HepG2 (cell line): ENCODE results near the gene SYTL1. TPM values are rescaled to one million over a fixed set of nuclear protein-coding genes. Genes with fewer than 3 reads are reported as not detected.

Experiments used
- ATAC-seq: fragments of 200-7000 bp; cut with Tn5 transposase; 3 replicates; pipeline ENCODE4 v1.9.1; 2020; ENCODE audit warnings: mild to moderate bottlenecking, moderate library complexity
- BruUV-seq: library from RNA; stranded (reverse); fragments of 400-500 nt; replicated peaks from 2 replicates; lab custom pipeline; 2021; lab: Mats Ljungman, UMichigan
- CTCF ChIA-PET: fragments of 300-600 bp; formaldehyde crosslinking; extraction: SDS; loops from one replicate; lab custom pipeline; 2021; ENCODE audit warnings: low total read pairs, inconsistent platforms, low intra/inter-chr PET ratio; lab: Yijun Ruan, JAX
- POLR2A ChIA-PET: fragments of 350-600 bp; sonication (Branson Sonifier 250); formaldehyde crosslinking; loops from one replicate; lab custom pipeline; 2020; ENCODE audit warnings: antibody characterized with exemption, inconsistent platforms; lab: Yijun Ruan, JAX
- DNase-seq: peaks from one replicate; pipeline ENCODE4 v3.0.0-alpha.2; 2015; ENCODE audit warnings: low spot score
- FAIRE-seq: peaks from 3 replicates; lab custom pipeline; 2011; peaks lifted over from hg19 to GRCh38; lab: Jason Lieb, UNC
- H2AFZ ChIP-seq: one replicate; pipeline ENCODE4 v1.6.1; 2011; ENCODE audit warnings: low read length, inconsistent platforms
- H3K27ac ChIP-seq: fragments of 300-600 bp; 3 replicates; pipeline ENCODE4 v1.8.0; 2011; ENCODE audit warnings: mixed run types, mild to moderate bottlenecking, mixed read lengths, low read length, inconsistent platforms; ENCODE audit not compliant: insufficient read depth; ENCODE audit errors: extremely low read length
- H3K27me3 ChIP-seq, 2 experiments: fragments of 200-600 bp in 1 of 2; 2 replicates in 1 of 2; 3 replicates in 1 of 2; pipeline versions ENCODE4 v1.6.0 to v1.8.0; 2011; ENCODE audit warnings: low read length in 2 of 2, mild to moderate bottlenecking in 2 of 2, moderate library complexity in 2 of 2, inconsistent platforms in 1 of 2; ENCODE audit not compliant: insufficient read depth in 2 of 2, control insufficient read depth in 1 of 2
- H3K36me3 ChIP-seq, 2 experiments: fragments of 200-600 bp in 1 of 2; replicated peaks in 1 of 2; 2 replicates in 1 of 2; 3 replicates in 1 of 2; pipeline versions ENCODE4 v1.5.1 to v1.8.0; 2011; ENCODE audit warnings: low read length in 2 of 2, inconsistent platforms in 1 of 2; ENCODE audit not compliant: insufficient read depth in 2 of 2, control insufficient read depth in 1 of 2
- H3K4me1 ChIP-seq: 2 replicates; pipeline ENCODE4 v1.5.1; 2012; ENCODE audit warnings: low read length, inconsistent platforms; ENCODE audit not compliant: insufficient read depth
- H3K4me2 ChIP-seq: 2 replicates; pipeline ENCODE4 v1.6.0; 2011; ENCODE audit warnings: low read depth, low read length, inconsistent platforms
- H3K4me3 ChIP-seq, 3 experiments: fragments of 200-600 bp in 1 of 3; sonication (generic), shearing (Covaris generic) in 1 of 3; replicated peaks in 1 of 3; 2 replicates each; pipeline ENCODE4 v1.5.1; 2011 to 2016; ENCODE audit warnings: low read length in 3 of 3, inconsistent platforms in 2 of 3, low read depth in 2 of 3, mild to moderate bottlenecking in 2 of 3, control low read depth in 1 of 3, mixed read lengths in 1 of 3; ENCODE audit not compliant: insufficient read depth in 1 of 3
- H3K79me2 ChIP-seq: one replicate; pipeline ENCODE4 v1.6.1; 2011; ENCODE audit warnings: low read length, inconsistent platforms; ENCODE audit not compliant: insufficient read depth
- H3K9ac ChIP-seq: 2 replicates; pipeline ENCODE4 v1.6.0; 2011; ENCODE audit warnings: mild to moderate bottlenecking, low read depth, low read length, inconsistent platforms; ENCODE audit not compliant: insufficient read depth
- H3K9me3 ChIP-seq: 2 replicates; pipeline ENCODE4 v1.5.1; 2012; ENCODE audit warnings: mild to moderate bottlenecking, low read length
- H4K20me1 ChIP-seq: 2 replicates; pipeline ENCODE4 v1.6.0; 2011; ENCODE audit warnings: inconsistent platforms, mild to moderate bottlenecking, low read length, moderate library complexity; ENCODE audit not compliant: insufficient read depth
- AKAP8 ChIP-seq: sonication (generic); formaldehyde crosslinking; IDR thresholded peaks from 2 replicates; pipeline ENCODE4 v1.5.1; 2020; ENCODE audit warnings: mild to moderate bottlenecking, missing genetic modification reagents
- RBFOX2 ChIP-seq: fragments of 200-400 bp; formaldehyde crosslinking; IDR thresholded peaks from 2 replicates; pipeline ENCODE4 v1.6.1; 2017; ENCODE audit warnings: low read depth, mild to moderate bottlenecking, low read length
- SIX4 ChIP-seq: sonication (generic); formaldehyde crosslinking; IDR thresholded peaks from 2 replicates; pipeline ENCODE4 v1.4.0; 2020; ENCODE audit warnings: missing genetic modification reagents
- ZNF484 ChIP-seq: sonication (generic); formaldehyde crosslinking; IDR thresholded peaks from 2 replicates; pipeline ENCODE4 v1.5.1; 2020; ENCODE audit warnings: mild to moderate bottlenecking, low read depth, missing genetic modification reagents, borderline replicate concordance
- ZNF782 ChIP-seq: sonication (generic); formaldehyde crosslinking; IDR thresholded peaks from 2 replicates; pipeline ENCODE4 v1.4.0; 2020; ENCODE audit warnings: missing genetic modification reagents, mild to moderate bottlenecking, borderline replicate concordance
- WGBS: methylation state at CpG from one replicate; pipeline ENCODE4 v1.1.6; 2017; ENCODE audit warnings: low lambda C conversion rate; 5-methylcytosine and 5-hydroxymethylcytosine counted together
- in situ Hi-C: cut with HindIII; loops from 2 replicates; pipeline ENCODE4 v1.10.0; 2017; ENCODE audit warnings: low pct_unique_long_range_greater_than_20kb; ENCODE audit not compliant: extremely low pct_ligation_motif_present
- intact Hi-C: fragments of 100-400 bp; cut with micrococcal nuclease; formaldehyde crosslinking; loops from one replicate; pipeline ENCODE4 v1.10.0; 2022; ENCODE audit not compliant: unreplicated experiment
- polyA plus RNA-seq, 8 experiments: library from polyadenylated mRNA; depleted of rRNA in 3 of 8; stranded (reverse) in 7 of 8; unstranded in 1 of 8; fragments of >200 nt; fragmentation: Illumina TruSeq in 4 of 8; extraction: Trizol in 4 of 8; gene quantifications; 2 replicates each; pipeline versions ENCODE4 v1.2.1 to v1.2.3, GENCODE V29; 2011 to 2016; ENCODE audit warnings: low read depth in 4 of 8, missing spikeins in 1 of 8, mixed read lengths in 1 of 8; ENCODE audit not compliant: insufficient read depth in 1 of 8
- total RNA-seq, 5 experiments: library from RNA; depleted of rRNA; stranded (reverse); fragments of >200 nt; fragmentation: Illumina TruSeq; extraction: Trizol; gene quantifications; 2 replicates each; pipeline ENCODE4 v1.2.3, GENCODE V29; 2016; ENCODE audit warnings: low read depth in 1 of 5
- TF ChIP-seq, protein P1 (sequence below): sonication (generic); formaldehyde crosslinking; IDR thresholded peaks from 2 replicates; pipeline ENCODE4 v1.5.1; 2020; ENCODE audit warnings: missing genetic modification reagents, mild to moderate bottlenecking, borderline replicate concordance

SYTL1 gene
- total and polyA plus RNA-seq, 2 of the 13 experiments (the other 11 are each of a cell fraction or from before 2014, with no cell fraction given) = 11.1 to 17.8 TPM

DNA sequence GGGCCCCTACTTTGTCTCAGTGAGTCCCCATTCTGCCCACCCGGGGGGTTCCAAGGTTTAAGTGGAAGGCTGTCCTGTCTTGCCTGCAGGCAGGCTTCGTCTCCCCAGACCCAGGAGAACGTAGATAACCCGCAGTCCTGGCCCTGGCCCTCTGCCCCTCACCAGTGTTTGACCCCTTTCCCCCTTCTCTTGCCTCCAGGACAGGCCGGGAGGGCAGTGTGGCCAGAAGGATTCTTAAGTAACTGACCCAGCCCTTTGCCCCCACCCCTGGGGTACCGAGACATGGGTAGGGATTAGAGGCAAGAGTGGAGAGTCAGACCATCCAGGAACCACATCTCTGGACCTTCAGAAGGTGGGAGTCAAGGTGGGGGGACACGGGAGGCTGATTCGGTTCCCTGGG lies 11.0 kb upstream of the SYTL1 start:
- H3K36me3 ChIP-seq = peaks cover 17 to 81% of the 10 kb centered on the region in 2 experiments
- H3K4me2 ChIP-seq = no peak overlapping the region
- ATAC-seq (no peak), FAIRE-seq (no peak), DNase-seq (no peak)
- no peak overlapping the region for H3K27ac ChIP-seq
- H3K27me3 ChIP-seq = no peaks in the 10 kb centered on the region
- H3K79me2 ChIP-seq = peaks cover 14% of the 10 kb centered on the region
- POLR2A ChIA-PET = interaction anchor here (1.0 kb wide), 1 partner anchor 12 kb away, joined by 3 read pairs; no protein-coding TSS in a partner anchor
- no peak overlapping the region for H2AFZ ChIP-seq
- no peaks in the 10 kb centered on the region for H3K4me1 ChIP-seq
- TF ChIP-seq SIX4 (CRISPR knock-in tag) = no peak
- TF ChIP-seq RBFOX2 = no peak
- TF ChIP-seq, protein P1, sequence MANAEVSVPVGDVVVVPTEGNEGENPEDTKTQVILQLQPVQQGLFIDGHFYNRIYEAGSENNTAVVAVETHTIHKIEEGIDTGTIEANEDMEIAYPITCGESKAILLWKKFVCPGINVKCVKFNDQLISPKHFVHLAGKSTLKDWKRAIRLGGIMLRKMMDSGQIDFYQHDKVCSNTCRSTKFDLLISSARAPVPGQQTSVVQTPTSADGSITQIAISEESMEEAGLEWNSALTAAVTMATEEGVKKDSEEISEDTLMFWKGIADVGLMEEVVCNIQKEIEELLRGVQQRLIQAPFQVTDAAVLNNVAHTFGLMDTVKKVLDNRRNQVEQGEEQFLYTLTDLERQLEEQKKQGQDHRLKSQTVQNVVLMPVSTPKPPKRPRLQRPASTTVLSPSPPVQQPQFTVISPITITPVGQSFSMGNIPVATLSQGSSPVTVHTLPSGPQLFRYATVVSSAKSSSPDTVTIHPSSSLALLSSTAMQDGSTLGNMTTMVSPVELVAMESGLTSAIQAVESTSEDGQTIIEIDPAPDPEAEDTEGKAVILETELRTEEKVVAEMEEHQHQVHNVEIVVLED (CRISPR knock-in tag) = no peak
- TF ChIP-seq ZNF782 = no peak
- H3K4me3 ChIP-seq = no peak overlapping the region
- CTCF ChIA-PET = no interaction called here
- WGBS = 98% methylated on average over 8 of the region's 8 CpGs
- H3K9me3 ChIP-seq = no peaks in the 10 kb centered on the region
- in situ Hi-C loops = no loop called here
- intact Hi-C loops = no loop called here
- no TSS peak for BruUV-seq
- H4K20me1 ChIP-seq = no peaks in the 10 kb centered on the region
- H3K9ac ChIP-seq = no peak overlapping the region

DNA sequence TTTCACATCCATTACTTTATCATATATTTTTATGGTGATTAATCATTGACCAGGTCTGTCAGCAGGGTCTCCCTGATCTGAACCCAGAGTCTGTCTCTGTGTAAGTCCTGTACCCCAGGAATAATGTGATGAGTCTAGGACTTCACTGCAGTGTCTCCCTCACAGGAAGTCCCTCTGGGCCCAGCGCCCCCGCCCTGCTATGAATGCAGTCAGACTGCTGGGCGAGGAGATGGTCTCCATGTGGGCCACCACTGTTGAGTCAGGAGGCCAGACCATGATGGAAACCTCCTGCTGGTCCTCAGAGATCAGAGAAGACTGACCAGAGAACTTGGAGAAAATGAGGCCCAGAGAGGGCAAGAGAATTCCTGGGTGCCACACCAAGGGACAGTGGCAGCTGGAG lies 10.4 kb upstream of the SYTL1 start:
- POLR2A ChIA-PET = interaction anchor here (1.0 kb wide), 1 partner anchor 12 kb away, joined by 3 read pairs; no protein-coding TSS in a partner anchor
- 93% methylated on average over 2 of the region's 3 CpGs for WGBS

More for the DNA sequence above, 10.4 kb upstream of the SYTL1 start:
- no peak overlapping the region for H3K9ac ChIP-seq
- no peak overlapping the region for H3K27ac ChIP-seq
- no peak overlapping the region for H3K4me2 ChIP-seq
- intact Hi-C loops (no loop called here), in situ Hi-C loops (no loop called here)
- H3K4me1 ChIP-seq = no peaks in the 10 kb centered on the region
- ATAC-seq (no peak), DNase-seq (no peak), FAIRE-seq (no peak)
- TF ChIP-seq ZNF484 (CRISPR knock-in tag) (no peak), AKAP8 (CRISPR knock-in tag) (no peak)
- peaks cover 18 to 76% of the 10 kb centered on the region in 2 experiments for H3K36me3 ChIP-seq
- no peaks in the 10 kb centered on the region for H3K27me3 ChIP-seq
- H3K79me2 ChIP-seq = peaks cover 13% of the 10 kb centered on the region
- H4K20me1 ChIP-seq = no peaks in the 10 kb centered on the region
- H3K9me3 ChIP-seq = no peaks in the 10 kb centered on the region
- CTCF ChIA-PET = no interaction called here
- no peak overlapping the region for H2AFZ ChIP-seq
- no TSS peak for BruUV-seq
- no peak overlapping the region for H3K4me3 ChIP-seq
